GM18511 (cell line): ENCODE measurements around the gene DIDO1.

ENCODE experiments used
- ATAC-seq: cut with Tn5 transposase; IDR thresholded peaks from one replicate; pipeline ENCODE4 v1.9.1; 2021; ENCODE audit warnings: mild to moderate bottlenecking, moderate library complexity; ENCODE audit not compliant: unreplicated experiment

Gene DIDO1

DNA sequence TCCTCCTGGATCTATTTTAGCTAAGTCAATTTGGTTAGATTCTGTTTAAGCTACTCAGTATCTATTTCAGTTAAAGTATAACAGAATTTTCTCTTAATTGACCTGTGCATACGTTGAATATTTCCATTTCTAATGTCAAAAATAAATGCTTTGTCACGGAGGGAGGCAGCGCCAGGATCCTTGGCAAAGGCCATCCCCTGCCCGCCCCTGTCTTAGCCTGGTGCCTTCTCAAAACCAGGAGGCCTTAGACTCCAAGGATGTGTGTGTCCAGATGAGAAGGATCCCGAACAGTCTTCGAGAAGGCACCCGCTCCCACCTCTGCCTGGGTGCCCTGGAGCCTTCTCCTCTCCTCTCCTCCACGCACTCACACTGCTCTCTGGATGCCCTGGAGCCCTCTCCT is 87.0 kb downstream of the DIDO1 start:
- ATAC-seq, result no peak

DNA sequence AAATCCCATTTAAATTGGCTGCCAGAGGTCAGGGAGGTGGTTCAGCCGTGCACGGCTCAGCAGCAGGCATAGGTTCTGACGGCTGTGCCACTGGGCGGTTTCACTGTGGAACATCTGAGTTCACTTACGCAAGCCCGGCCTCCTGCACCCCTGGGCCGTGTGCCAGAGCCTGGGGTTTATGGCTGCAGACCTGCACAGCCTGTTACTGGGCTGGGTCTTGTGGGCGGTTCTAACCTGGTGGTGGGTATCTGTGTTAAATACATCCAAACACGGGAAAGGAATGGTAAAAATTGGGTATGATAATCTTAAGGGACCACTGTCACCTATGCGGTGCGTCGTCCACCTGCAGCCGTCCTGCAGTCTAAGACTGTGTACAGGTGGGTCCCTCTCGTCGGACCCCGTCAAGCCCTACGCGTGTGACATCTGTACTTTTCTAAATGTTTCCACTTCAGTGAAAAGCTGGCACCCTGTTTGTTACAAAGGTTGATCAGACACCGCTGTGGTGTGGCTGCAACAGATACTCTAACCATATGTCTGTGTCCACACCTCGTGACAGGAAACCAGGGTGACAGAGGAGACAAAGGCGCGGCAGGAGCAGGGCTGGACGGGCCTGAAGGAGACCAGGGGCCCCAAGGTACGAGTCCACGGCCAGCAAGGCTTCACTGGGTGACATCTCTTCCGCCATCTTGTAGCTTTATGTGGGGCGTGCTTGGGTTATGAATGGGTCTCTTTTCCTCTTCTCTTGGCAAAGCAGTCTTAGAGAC is 88.0 kb downstream of the DIDO1 start:
- ATAC-seq, result peak; percentile 94

DNA sequence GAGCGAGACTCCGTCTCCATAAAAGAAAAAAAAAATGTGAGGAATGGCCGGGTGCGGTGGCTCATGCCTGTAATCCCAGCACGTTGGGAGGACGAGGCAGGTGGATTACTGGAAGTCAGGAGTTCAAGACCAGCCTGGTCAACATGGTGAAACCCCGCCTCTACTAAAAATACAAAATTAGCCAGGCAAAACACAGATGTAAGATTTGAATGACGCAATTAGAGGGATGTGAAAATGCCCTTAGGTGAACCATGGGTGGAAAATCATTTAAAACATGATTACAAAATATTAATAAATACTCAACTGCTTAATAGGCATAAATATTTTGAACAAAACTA is 88.5 kb downstream of the DIDO1 start:
- ATAC-seq, result peak; percentile 22

DNA sequence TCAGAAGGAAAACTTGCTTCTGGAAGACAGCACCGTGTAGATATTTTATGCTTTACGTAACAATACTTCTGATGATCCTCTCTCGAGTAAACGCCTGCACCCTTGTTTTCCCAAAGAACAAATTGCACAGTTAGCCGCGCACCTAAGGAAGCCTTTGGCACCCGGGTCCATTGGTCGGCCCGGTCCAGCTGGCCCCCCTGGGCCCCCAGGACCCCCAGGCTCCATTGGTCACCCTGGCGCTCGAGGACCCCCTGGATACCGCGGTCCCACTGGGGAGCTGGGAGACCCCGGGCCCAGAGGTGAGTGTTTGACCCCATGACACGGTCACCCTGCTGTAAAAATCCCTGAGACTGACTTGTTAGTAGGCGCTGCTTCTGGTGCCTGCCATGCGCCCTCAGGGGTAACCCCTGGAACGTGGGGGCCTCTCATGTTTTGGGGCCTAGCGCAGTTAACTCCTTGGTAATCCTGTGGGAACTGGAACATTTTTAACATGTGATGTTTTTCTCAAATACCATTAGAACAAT is 89.3 kb downstream of the DIDO1 start:
- no peak for ATAC-seq

DNA sequence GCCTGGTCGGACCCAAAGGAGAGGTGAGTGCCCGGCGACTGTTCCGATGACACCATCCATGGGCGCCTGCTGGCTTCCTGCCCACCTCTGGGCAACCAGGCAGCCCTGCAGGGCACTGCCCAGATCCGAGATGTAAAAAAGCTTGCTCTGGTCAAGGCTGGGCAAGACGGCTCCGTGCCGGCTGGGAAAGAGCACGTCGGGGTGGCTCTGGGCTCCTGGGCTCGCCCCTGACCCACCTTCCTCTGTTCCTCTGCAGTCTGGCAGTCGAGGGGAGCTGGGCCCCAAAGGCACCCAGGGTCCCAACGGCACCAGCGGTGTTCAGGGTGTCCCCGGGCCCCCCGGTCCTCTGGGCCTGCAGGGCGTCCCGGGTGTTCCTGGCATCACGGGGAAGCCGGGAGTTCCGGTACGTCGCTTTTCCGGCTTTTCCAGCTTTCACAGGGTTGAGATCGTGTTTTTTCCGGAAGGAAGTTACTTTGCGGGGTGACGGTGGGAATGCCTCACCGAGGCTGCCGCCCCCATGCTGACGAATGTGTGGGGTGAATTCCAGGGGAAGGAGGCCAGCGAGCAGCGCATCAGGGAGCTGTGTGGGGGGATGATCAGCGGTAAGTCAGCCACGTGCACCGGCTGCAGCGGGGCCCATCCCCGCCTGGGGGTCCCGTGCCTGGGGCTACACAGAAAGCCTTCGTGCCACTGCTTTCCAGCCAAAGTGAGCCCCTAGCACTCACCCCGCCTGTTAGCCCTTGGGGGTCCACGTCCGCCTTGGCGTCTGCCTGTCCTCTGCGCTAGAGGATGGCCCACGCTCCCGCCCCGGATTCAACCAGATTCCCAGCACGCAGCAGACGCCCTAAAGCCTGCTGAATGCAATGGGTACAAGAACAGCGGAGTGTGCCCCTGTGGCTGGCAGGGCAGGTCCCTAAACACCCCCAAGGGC is 90.1 kb downstream of the DIDO1 start:
- no peak for ATAC-seq

DNA sequence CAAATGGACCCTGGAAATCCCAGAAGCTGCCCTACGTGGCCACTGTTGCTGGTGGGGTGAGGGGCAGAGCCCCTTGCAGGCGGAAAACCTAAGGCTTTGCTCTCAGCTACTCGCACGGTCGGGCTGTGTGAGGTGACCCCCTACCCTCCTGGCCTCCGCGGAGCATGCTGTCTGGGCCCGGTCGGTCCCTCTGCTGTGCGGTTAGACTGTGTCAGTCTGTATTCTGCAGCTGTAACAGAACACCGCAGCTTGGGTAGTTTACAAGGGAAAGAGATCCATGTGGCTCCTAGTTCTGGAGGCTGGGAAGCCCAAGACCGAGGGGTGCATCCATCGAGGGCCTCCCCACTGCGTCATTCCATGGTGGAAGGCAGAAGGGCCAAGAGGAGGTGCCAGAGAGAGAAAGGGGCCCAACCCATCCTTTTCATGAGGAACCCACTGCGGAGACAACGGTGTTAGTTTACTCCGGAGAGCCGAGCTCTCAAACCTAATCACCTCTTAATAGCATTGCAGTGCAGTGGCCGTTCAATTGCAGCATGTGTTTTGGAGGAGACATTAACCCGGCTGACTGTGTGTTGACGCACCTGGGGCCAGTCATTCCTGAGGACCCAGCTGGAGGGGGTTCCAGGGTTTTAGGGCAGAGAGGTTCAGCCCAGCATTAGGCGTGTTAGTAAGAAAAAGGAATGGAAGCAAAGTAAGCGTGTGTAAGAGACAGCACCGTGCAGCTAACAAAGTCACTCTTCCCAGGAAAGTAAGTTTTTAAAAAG is 91.2 kb downstream of the DIDO1 start:
- no peak for ATAC-seq

DNA sequence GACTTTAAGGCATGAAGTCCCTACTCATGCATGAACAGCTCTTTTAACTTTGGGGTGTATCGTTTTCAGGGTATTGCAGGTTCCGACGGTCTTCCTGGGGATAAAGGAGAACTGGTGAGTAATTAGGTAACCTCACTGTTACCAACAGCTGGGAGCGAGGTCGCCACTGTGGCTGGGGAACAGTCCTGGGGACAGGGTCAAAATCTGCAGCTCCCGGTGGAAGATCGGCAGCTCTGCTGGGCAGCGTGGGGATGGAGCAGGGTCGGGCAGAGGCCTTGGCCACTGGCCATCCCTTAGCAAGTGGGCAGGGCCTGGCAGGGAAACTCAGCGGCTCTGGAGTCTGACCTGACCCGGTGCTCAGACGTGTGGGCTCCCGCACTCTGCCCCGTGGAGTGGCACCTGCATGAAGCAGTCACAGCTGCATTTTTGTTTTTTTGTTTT is 93.3 kb downstream of the DIDO1 start:
- no peak for ATAC-seq

DNA sequence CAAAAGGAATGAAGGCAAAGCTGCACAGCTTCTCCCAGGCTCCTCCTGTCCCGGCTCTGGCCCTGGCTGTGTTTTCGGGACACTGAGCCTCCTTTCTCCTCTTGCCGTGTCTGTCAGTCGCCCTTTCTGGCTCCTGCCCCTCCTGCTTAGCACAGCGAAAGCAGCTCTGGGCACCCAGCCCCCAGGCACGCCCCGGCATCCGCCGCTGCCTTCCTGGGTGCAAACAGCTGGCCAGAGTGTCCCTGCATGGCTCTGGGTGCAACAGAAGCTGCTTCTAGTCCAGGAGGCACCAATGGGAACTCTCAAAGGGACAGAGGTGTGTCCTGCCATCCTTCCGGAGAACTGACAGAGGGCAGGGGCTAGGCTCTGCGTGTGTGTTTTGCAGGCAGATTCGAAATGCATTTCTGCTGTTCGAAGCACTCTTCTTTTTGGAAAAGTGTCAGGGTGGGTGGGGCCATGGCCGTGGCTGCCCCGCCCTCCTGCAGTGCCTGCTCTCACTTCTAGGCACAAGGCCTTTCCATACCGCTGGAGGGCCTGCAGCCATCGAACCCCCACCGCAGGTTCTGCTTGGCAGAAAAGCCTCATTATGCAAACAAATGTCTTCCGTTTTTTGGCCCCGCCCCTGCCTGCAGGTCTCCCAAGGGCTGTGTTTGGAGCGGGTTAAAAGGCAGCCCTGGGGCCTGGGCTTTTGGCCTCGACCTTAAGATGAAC is 93.9 kb downstream of the DIDO1 start:
- ATAC-seq, result no peak

DNA sequence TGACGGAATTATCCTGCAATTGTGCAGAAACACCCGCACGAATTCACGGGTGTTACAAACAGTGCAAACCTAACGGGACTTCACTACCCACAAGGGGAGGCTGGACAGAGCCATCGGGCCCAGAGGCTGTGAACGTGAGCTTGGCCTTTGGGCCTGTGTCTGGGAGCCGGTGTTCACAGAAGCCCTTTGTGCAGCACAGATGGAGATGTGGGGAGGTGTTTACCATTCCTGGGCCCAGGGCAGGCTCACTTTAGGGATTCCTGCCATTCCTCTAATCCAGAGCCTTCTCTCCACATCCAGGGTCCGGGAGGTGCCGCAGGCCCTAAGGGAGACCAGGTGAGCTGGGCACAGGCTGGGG is 94.5 kb downstream of the DIDO1 start:
- no peak for ATAC-seq

DNA sequence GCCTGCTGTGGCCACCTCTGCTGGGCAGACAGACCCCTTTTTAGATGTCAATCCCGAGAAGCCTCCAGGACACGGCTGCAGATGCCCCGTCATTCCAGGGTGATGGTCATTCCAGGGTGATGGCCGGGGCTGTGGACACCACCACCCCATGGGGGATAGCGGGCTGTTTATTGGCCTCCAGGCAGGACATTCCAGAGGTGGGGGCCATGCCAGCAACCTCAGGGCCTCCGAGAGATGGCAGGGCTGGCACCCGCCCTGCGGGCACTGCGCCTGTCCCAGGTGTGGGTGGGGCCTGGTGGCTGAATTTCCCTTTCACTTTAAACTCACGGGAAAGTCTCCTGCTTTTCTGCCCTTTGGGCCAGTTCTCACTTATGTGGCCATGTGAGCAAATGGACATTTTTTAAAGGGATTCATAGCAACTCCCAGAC is 94.9 kb downstream of the DIDO1 start:
- ATAC-seq, result no peak

DNA sequence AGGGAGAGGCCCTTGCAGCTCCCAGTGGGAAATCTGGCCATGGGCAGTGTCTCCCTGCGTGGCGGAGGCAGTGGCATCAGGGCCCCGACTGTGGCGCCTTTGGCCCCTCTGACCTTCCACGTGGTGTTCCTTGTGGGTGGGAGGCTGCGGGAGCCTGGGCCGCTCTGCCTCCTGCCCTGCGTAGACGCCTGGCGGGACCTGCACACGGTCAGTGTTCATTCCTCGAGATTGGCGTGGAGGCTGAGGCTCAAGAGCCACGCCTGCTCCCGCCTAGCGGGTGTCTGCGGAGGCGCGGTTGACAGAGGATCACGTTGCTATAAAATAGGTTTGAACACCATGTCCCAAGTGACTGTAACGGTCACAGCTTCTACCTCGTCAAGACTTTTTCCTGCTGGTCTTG is 95.5 kb downstream of the DIDO1 start:
- ATAC-seq, result no peak

DNA sequence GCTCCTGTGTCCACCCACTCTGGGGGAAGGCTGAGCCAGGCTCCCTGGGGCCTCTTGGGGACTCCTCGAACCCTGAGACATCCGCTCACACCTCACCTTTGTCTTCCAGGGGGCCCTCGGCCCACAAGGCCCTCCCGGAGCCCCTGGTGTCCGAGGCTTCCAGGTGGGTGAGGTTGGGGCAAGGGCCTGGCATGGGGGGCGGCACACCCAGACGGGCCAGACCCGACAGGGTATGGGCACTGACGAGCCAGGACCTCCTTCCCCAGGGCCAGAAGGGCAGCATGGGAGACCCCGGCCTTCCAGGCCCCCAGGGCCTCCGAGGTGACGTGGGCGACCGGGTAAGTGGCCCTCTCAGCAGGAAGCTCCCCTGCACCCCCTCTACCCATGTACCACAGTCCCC is 96.1 kb downstream of the DIDO1 start:
- no peak for ATAC-seq

DNA sequence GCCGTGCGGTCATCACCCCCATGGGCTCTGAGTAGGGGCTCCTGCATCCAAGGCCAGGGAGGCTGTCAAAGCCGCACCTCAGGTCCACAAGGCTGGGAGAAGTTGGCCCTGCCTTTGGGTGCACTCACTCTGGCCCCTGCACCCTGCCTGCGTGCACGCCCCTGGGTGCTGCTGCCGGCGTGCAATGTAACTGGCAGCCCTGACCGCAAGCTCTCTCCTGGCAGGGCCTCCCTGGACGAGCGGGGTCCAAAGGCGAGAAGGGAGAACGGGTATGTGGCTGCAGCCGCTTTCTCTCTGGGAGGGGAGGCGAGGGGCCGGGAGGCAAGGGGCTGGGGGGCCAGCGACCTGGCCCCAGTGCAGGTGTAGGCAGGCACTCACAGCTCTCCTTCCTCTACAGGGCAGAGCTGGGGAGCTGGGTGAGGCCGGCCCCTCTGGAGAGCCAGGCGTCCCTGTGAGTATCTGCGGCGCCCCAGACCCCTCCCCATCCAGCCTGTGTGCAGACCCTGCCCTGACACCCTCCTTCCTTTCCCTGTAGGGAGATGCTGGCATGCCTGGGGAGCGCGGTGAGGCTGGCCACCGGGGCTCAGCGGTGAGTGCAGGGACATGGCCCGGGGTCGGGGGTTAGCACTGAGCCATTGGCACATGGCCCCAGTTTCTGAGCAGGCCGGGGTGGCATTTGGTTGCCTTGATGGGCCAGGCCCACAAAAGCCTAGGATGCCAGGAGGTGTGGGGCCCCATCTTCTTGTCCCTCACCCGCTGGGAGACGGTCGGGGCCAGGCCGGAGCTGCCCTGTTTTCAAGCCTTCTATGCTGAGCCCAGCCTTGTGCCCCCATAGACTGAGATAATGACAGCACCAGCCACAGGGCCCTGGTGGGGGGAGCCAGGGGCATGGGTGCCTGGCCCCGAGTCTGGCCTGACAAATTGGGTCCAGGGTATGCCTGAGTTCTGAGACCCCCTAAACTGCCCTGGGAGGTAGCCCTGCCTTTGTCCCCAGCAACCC is 96.8 kb downstream of the DIDO1 start:
- no peak for ATAC-seq

DNA sequence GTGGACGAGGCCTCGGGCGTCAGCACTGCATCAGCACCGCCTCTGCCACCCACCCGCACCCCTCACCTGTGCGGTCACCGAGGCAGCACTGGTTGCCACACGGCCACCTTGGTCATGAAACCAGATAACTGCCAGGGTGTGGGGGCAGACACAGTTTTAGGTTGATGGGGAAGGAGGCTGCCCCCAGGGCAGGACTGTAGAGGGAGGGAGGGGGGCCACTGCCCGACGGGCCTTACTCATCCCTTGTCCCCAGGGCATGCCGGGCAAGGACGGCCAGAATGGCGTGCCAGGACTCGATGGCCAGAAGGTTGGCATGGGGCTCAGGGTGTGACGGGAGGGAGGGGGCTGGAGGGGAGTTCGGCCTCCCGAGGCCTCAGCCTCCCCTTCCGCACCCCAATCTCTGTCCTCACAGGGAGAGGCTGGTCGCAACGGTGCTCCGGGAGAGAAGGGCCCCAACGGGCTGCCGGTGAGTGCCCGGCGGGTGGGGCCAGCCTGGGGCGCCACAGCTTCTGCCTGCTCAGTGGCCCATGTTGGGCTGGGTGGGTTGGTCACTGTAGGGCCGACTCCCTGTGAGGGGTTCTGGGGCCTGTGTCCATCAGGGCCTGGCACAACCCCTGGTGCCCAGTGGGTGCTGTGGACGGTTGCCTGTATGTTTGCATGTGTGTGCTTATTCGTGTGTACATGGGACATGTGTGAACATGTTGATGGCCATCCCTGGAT is 97.6 kb downstream of the DIDO1 start:
- no peak for ATAC-seq

DNA sequence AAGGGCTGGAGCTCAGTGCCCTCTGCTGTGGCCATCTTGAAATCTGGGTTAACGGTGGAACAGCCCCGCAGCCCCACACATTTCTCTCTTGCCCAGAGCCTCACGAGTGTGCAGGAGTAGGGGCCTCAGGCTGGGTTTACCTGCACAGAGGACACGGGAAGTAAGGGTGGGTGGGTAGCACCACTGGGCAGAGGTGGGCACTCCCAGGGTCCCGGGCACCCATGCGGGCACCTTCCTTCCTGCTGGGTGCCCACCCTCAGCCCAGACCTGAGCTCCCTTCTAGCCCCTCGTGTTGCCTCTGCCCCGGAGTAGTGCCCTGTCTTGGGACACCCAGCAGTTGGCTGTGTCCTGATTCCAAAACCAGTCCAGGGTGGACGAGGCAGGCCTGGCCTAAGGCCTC is 98.3 kb downstream of the DIDO1 start:
- no peak for ATAC-seq
